GM12801 (cell line): Measurements from ENCODE around the gene MMP23B.

Experiments
- CTCF ChIP-seq: IDR thresholded peaks from one replicate; pipeline ENCODE4 v1.5.1; 2011; ENCODE audit warnings: control low read depth; ENCODE audit not compliant: insufficient read length; ENCODE audit errors: extremely low read depth

Gene MMP23B

GRCh38 chr1:1614204-1614953 is 17.6 kb upstream of the MMP23B start:
- no peak for TF ChIP-seq CTCF

- TF ChIP-seq CTCF: no peak
Measured at GRCh38 chr1:1614954-1615255, 17.1 kb upstream of the MMP23B start.

- no peak for TF ChIP-seq CTCF
Measured at GRCh38 chr1:1615256-1616044, 16.5 kb upstream of the MMP23B start, which contains the start of gene MIB2. Gene MIB2 (plus strand): TSS chr1:1615500. CDS start chr1:1623453, 7,953 bp downstream.

GRCh38 chr1:1616045-1616790 is 15.8 kb upstream of the MMP23B start:
- TF ChIP-seq CTCF: no peak

GRCh38 chr1:1616838-1617237 is 15.1 kb upstream of the MMP23B start:
- no peak for TF ChIP-seq CTCF

GRCh38 chr1:1617516-1617915 is 14.5 kb upstream of the MMP23B start:
- no peak for TF ChIP-seq CTCF

- no peak for TF ChIP-seq CTCF
Measured at GRCh38 chr1:1617925-1618324, 14.0 kb upstream of the MMP23B start.
